HG03280 (cell line): Measurements from ENCODE around the gene ACER3.
"Not testable (repeated sequence)": the region's sequence is repeated elsewhere in the genome, so short reads cannot be mapped to it uniquely, and the experiment has no call there.

Experiments
- ATAC-seq: cut with Tn5 transposase; IDR thresholded peaks from one replicate; pipeline ENCODE4 v1.9.1; 2021; ENCODE audit warnings: mild to moderate bottlenecking, moderate library complexity; ENCODE audit not compliant: unreplicated experiment

The ACER3 gene

DNA sequence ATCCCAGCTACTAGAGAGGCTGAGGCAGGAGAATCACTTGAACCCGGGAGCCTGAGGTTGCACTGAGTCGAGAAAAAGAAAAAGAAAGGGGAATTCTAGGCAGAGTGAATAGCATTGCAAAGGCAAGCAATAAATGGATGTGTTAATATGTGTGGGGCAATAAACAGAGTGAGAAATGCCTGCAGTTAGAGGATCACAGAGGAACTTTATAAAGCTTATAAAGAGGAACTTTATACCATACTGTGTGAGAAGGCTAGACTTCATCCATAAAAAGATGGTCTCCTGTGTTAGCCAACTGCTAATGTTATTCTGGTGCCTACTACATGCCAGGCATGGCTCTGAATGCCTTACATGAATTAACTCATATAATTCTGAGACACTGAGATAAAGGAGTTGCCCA, 174.3 kb downstream of the ACER3 start:
- ATAC-seq: no peak

DNA sequence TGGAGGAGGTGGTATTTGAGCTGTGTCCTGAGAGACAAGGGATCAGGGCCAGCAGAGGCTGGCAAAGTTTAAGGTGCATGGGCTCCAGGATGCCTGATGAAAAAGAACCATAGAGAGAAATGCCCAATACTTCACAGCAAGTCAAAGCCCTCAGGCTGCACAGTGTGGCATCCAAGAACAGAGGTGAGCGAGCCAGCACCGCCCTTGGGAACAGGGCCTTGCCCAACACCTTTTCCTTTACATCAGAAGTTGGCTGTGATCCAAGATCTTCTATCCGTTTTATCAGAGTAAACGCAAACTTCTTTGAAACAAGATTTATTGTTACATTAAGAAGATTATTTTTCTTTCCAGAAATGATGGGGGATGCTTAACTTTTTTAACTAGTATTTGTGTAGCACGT, 174.9 kb downstream of the ACER3 start:
- ATAC-seq: no peak

- no peak for ATAC-seq
Observed at GRCh38 chr11:77036398-77036797, 175.7 kb downstream of the ACER3 start.

GRCh38 chr11:77037057-77037456, 176.3 kb downstream of the ACER3 start:
- ATAC-seq: no peak

DNA sequence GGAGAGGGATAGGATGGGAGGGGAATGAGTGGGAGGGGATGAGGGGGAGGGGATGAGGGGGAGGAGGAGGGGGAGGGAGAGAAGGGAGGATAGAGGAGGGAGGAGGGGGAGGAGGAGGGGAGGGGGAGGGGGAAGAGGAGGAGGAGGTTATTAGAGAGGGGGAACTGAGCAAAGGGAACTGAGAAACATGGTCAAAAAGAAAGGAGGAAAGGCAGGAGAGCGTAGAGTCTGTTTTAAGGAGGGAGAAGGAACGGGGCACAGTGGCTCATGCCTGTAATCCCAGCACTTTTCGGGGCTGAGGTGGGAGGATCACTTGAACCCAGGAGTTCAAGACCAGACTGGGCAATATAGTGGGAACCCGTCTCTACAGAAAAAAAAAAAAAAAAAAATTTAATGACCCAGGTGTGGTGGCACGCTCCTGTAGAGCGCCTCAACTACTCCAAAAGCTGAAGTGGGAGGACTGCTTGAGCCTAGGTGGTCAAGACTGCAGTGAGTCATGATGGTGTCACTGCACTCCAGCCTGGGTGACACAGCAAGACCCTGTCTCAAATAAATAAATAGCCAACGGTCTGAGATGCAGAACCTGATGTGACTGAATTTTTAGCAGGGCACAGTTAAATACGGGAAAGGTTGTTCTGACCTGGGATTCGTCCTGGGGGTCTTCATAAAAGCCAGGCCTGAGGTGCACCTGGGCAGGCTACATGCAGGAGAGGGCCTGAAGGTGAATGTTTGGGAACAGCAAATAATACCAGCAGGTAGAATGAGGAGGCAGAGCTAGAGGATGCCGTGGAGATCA, 177.5 kb downstream of the ACER3 start:
- no peak for ATAC-seq

DNA sequence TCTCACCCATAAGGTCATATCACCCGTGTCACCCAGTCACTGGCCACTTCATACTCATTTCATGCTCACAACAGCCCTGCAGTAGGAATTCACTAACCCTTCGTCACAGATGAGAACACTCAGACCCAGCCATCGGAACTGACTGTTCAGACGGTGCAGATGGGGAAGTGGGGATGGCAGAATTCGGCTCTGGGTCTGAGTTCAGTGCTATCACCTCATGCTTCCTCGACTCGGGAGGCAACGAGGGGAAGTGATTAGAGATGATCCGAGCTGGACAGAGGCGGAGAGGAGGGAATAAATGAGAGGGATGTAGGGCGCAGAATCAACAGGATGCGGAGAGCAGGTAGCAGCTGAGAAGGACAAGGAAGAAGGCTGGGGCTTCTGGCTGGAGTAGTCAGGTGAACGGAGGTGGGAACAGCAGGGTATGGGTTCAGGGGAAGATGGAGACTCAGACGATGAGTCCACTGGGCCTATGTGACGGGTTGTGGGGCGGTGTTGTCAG, 178.2 kb downstream of the ACER3 start:
- ATAC-seq: no peak

GRCh38 chr11:77039491-77040400, 179.0 kb downstream of the ACER3 start:
- no peak for ATAC-seq

GRCh38 chr11:77040401-77040777, 179.7 kb downstream of the ACER3 start:
- ATAC-seq: no peak

DNA sequence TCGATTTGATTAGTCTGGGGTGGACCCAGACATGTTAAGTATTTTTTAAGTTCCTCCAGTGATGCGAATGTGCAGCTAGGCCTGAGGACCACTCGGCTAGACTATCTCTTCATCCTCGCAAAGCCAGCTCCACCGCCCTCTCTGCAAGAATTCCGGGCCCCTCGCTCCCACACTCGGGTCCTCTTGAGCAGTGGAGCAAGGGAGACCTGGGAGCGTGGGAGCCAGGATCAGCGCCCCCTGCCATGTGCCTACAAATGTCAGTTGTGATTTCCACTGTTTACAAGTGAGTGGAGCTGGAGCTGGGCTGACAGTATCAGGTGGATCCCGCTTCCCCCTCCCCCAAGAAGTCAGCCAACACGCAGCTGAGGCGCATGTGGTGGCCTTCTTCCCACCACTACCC, 180.2 kb downstream of the ACER3 start:
- ATAC-seq: no peak

- no peak for ATAC-seq
Observed at GRCh38 chr11:77042111-77042726, 181.5 kb downstream of the ACER3 start.

- no peak for ATAC-seq
Observed at GRCh38 chr11:77044356-77044755, 183.6 kb downstream of the ACER3 start.

GRCh38 chr11:77044886-77045285, 184.2 kb downstream of the ACER3 start:
- no peak for ATAC-seq

DNA sequence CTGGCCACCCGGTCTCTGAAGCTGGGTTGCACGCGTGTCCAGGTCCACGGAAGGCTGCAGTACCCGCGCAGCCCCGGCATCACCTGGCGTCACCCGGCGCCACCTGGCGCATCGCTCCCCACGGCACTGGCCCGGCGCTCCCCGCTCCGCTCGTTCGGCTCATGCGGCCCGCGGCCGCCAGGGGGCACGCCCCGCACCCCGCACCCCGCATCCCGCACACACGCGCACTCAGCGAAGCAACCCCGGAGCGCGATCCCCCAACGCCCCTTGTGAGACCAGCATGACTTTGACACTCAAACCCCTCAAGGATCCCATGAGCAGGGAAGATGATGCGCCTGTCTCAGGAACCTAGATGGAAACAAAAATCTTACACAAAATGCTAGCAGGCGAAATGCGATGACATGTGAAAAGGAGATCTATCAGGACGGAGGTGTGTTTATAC, 185.4 kb downstream of the ACER3 start:
- ATAC-seq: peak; percentile 49

DNA sequence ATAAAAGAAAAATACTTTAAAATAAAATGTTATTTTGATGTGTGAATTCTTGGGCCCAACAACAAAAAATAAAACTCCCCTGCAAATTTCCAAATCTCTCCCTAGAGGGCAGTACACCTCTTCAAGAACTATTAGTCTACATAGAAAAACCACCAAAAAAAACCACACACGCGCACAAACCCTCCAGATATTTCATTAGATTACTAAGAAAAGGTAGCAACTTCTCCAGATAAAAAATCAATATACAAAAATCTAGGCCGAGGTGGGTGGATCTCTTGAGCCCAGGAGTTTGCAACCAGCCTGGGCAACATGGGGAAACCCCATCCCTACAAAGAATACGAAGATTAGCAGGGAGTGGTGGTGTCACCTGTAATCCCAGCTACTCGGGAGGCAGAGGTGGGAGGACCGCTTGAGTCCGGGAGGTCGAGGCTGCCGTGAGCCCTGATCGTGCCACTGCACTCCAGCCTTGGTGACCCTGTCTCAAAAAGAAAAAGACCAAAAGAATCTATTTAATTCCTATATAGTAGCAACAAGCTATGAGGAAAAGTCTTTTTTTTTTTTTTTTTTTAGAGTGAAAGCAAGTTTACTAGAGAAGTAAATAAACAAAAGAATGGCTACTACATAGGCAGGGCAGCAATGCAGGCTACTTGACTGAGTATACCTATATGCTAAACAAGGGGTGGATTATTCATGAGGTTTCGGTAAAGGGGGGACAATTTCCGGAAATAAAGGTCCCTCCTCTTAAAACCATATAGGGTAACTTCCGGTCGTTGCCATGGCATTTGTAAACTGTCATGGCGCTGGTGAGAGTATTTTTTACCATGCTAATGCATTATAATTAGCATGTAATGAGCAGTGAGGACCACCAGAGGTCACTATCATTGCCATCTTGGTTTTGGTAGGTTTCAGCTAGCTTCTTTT, 186.5 kb downstream of the ACER3 start:
- ATAC-seq: peak; percentile 75

DNA sequence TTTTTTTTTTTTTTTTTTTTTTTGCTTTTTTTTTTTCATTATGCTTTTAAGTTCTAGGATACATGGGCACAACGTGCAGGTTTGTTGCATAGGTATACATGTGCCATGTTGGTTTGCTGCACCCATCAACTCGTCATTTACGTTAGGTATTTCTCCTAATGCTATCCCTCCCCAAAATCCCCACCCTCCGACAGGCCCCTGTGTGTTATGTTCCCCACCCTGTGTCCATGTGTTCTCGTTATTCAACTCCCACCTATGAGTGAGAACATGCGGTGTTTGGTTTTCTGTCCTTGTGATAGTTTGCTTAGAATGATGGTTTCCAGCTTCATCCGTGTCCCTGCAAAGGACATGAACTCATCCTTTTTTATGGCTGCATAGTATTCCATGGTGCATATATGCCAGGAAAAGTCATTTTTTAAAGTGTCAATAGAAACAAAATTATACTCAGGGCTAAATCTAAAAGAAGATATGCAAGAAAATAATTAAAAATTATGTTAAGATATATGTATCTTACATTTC, 187.3 kb downstream of the ACER3 start:
- ATAC-seq: not testable (repeated sequence)

DNA sequence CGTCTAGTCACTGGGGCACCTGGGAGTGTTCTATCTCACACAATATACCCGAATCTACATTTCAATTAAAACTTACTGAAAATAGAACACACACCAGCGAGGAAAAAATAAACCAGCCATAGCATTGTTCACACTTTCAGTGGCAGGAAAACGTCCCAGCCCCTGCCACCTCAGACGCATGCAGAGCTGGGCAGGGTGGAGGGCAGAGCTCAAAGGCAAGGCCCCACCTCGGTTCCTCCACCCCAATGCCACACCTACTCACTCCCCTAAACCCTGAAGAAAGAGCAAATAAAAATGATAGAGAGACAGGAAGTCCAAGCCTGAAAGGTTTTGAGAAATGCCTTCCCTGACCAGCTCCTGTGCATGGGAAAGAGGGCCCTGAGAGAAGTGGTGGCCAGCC, 188.3 kb downstream of the ACER3 start:
- ATAC-seq: no peak

- no peak for ATAC-seq
Observed at GRCh38 chr11:77051511-77051910, 190.8 kb downstream of the ACER3 start.

- ATAC-seq: no peak
Observed at GRCh38 chr11:77052518-77052917, 191.8 kb downstream of the ACER3 start.

DNA sequence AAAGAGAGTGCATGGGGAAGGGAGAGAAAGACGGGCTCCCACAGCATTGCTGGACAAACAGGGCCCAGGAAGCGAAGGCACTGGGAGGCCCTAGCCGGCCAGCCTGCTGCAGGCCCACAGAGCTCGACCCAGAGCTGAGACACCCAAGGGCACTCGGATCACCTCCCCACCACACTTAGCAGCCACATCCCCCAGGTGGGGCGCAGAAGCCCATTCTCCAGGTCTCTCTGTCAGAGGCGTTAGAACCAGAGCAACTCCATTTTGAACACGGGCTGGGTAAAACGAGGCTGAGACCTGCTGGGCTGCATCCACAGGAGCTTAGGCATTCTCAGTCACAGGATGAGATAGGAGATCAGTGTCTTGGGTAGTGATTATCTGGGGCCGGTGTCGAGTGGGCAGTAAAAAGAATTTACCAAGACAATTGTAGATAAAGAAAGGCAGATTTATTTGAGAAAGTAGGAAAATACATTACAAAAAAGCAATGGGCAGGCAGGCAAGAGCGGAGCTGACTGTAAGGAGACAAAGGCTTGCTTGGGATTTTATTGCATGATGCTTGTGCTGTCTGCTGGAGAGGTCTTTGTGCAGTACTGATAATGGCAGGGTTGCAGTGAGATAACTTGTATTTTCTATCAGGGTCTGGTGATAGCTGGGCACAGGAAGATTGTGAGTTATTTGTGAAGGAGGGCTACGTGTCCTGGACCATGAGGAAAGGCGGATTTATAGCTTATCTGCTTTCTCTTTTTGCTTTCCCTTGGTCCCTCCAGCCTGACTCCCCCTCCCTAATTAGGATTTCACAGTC, 192.7 kb downstream of the ACER3 start:
- no peak for ATAC-seq
